Left ventricle myocardium inferior (tissue), 1 donor: Measurements from ENCODE around the gene PXK. TPM values are rescaled to one million over a fixed set of nuclear protein-coding genes. Genes with fewer than 3 reads are reported as not detected.

Experiments
- DNase-seq: peaks from one replicate; pipeline ENCODE4 v3.0.0-alpha.2; 2020
- H3K27ac ChIP-seq: fragments of 200-600 bp; replicated peaks from 2 replicates; pipeline ENCODE4 v1.8.0; 2021
- H3K27me3 ChIP-seq: fragments of 200-600 bp; 2 replicates; pipeline ENCODE4 v1.8.0; 2021; ENCODE audit warnings: low read depth
- H3K36me3 ChIP-seq: fragments of 200-600 bp; 2 replicates; pipeline ENCODE4 v1.8.0; 2021
- H3K4me1 ChIP-seq: fragments of 200-600 bp; 2 replicates; pipeline ENCODE4 v1.8.0; 2021
- H3K4me3 ChIP-seq: fragments of 200-600 bp; 2 replicates; pipeline ENCODE4 v1.8.0; 2021; ENCODE audit warnings: mild to moderate bottlenecking, moderate library complexity
- H3K9me3 ChIP-seq: fragments of 200-600 bp; replicated peaks from 2 replicates; pipeline ENCODE4 v1.8.0; 2021
- intact Hi-C: fragments of 100-400 bp; cut with micrococcal nuclease; formaldehyde crosslinking; loops from one replicate; pipeline ENCODE4 v1.11.0; 2022
- total RNA-seq: library from RNA; stranded (reverse); fragmentation: NEBNext Ultra II Directional; extraction: Animal tissue kit (Norgen Biotek cat#: 25700); gene quantifications from one replicate; pipeline ENCODE4 v1.2.1, GENCODE V29; 2021
- TF ChIP-seq, protein P1 (sequence below): fragments of 200-600 bp; IDR thresholded peaks from 2 replicates; pipeline ENCODE4 v1.8.0; 2021; ENCODE audit warnings: antibody characterized with exemption, mild to moderate bottlenecking, borderline replicate concordance
- donor health status: DM: no; HTN: yes; CAD: no; lungs with severe emphysema.

Gene PXK
- total RNA-seq, 1 donor from 2014 or later: 9.2 TPM

DNA sequence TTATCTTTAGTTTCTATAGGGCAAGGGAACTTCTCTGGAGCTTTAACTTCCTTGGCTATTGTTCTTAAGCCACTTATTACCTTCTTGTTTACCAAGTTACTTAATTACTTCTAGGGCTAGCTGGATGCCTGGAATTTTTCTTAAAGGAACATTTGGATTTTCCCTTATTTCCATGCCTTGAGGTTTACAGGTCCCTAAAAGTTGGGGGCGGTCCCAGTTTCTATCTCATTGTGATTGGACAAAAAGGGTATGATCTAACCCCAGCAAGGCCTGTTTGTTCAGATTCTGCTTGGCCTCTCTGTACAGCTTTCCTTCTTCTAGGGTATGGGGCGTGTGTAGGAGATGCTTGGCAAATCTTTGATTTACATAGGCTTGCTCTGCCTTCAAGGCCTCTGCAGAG, 83.5 kb downstream of the PXK start:
- Histone ChIP-seq H3K4me3 (no peak overlapping the region), H3K9me3 (no peaks in the 10 kb centered on the region), H3K36me3 (peaks cover 18% of the 10 kb centered on the region), H3K27me3 (no peaks in the 10 kb centered on the region), H3K4me1 (peaks cover 33% of the 10 kb centered on the region), H3K27ac (no peak overlapping the region)
- no peak for DNase-seq
- TF ChIP-seq, protein P1, sequence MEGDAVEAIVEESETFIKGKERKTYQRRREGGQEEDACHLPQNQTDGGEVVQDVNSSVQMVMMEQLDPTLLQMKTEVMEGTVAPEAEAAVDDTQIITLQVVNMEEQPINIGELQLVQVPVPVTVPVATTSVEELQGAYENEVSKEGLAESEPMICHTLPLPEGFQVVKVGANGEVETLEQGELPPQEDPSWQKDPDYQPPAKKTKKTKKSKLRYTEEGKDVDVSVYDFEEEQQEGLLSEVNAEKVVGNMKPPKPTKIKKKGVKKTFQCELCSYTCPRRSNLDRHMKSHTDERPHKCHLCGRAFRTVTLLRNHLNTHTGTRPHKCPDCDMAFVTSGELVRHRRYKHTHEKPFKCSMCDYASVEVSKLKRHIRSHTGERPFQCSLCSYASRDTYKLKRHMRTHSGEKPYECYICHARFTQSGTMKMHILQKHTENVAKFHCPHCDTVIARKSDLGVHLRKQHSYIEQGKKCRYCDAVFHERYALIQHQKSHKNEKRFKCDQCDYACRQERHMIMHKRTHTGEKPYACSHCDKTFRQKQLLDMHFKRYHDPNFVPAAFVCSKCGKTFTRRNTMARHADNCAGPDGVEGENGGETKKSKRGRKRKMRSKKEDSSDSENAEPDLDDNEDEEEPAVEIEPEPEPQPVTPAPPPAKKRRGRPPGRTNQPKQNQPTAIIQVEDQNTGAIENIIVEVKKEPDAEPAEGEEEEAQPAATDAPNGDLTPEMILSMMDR: no peak
- intact Hi-C loops: loop anchor here (5.0 kb wide), 1 partner anchor 94 kb away; no protein-coding TSS in a partner anchor

DNA sequence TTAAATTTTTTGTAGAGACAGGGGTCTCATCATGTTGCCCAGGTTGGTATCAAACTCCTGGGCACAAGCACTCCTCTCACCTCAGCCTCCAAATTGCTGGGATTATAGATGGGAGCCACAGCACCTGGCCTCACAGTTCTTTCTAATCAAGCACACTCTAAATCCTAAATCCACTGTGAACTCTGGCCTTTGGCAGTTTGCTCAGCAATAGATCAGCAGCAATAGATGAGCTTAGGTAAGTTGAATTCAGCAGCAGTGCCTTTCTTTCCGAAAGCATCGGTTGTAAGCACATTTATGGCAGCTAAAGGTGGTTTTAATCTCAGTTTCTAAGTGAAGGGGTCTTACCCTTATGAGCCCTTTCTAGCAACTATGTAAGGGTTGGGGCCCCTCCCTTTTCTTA, 84.4 kb downstream of the PXK start:
- H3K27ac ChIP-seq: no peak overlapping the region
- H3K36me3 ChIP-seq: peaks cover 21% of the 10 kb centered on the region
- H3K4me3 ChIP-seq: no peak overlapping the region
- H3K9me3 ChIP-seq: no peaks in the 10 kb centered on the region
- TF ChIP-seq, protein P1: no peak
- no peak for DNase-seq
- intact Hi-C loops: loop anchor here (5.0 kb wide), 1 partner anchor 95 kb away; no protein-coding TSS in a partner anchor
- H3K27me3 ChIP-seq: no peaks in the 10 kb centered on the region
- peaks cover 36% of the 10 kb centered on the region for H3K4me1 ChIP-seq

DNA sequence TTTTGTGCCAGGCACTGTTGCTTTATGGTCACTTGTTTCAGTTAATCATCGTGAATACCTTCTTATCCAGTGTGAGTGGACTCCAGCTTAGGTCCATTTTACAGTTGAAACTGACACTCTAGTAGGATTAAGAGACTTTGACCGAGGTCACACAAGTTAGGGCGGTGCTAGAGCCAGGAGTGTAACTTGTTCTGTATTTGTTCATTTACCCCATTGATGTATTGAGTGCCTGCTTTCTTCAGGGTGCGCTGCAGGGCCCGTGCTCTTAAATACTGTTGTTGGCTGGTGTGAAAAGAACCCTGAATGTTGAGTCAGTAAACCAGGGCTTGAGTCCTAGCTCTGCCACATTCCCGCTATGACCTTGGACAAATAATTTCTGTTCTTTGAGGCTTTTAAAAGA, 85.5 kb downstream of the PXK start:
- H3K9me3 ChIP-seq: no peaks in the 10 kb centered on the region
- no peak for DNase-seq
- H3K4me1 ChIP-seq: peaks cover 47% of the 10 kb centered on the region
- H3K27ac ChIP-seq: no peak overlapping the region
- intact Hi-C loops: loop anchor here (5.0 kb wide), 1 partner anchor 96 kb away; no protein-coding TSS in a partner anchor
- TF ChIP-seq, protein P1: no peak
- no peaks in the 10 kb centered on the region for H3K27me3 ChIP-seq
- H3K36me3 ChIP-seq: peaks cover 22% of the 10 kb centered on the region
- H3K4me3 ChIP-seq: no peak overlapping the region

DNA sequence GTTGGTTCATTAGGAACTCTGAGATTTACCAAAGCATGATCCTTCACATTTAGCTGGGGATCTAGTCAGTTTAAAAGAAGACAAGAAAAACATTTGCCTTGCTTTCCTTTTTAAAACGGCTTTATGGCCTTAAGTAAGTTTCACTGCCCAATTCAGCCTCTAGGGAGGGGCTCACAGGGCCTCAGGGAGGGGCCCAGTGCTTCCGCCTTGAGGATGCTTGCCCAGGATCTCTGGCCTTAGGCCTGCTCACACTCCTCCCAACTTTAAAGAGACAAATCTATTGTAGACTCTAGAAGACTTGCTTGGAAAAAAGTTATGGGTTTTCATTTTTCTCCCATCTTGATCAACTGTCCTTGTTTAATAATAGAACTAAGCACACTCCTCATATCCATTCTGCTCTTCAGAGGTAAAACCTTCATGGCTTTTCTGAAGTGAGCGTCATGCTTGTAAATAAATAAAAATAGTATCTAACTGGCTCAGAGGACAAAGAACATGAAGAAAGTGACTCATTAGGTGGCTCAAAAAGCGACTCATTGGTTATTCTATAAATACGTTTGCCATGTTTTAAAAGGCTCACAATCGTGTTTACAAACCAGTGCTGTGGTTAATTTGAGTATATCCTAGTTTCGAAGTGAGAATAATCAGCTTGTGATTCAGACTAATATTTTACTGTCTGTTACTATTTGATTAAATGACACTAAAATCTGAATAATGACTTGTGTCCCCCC, 87.3 kb downstream of the PXK start:
- H3K27me3 ChIP-seq: no peaks in the 10 kb centered on the region
- intact Hi-C loops: loop anchor here (5.0 kb wide), 1 partner anchor 98 kb away; no protein-coding TSS in a partner anchor
- no peak overlapping the region for H3K4me3 ChIP-seq
- peak overlapping the region; percentile 85 for H3K27ac ChIP-seq
- DNase-seq: peak; percentile 54
- H3K9me3 ChIP-seq: no peaks in the 10 kb centered on the region
- peaks cover 40% of the 10 kb centered on the region for H3K36me3 ChIP-seq
- peaks cover 41% of the 10 kb centered on the region for H3K4me1 ChIP-seq
- TF ChIP-seq, protein P1: peak; percentile 28

DNA sequence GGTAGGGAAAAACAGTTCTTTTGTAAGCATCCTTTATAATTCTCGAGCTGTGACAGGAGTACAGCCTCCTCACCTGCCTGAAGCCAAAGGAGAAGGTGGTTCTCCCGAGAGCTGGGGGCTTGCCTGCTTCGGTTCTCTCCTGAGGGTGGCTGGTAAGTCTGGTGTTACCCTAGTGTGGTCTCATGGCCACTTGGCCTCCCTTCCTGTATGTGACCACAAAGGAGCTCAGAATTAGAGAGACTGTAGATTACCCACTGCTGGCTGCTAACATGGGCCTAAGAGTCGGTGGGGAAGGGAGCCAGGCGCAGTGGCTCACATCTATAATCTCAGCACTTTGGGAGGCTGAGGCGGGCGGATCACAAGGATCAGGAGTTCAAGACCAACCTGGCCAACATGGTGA, 88.3 kb downstream of the PXK start:
- Histone ChIP-seq H3K4me3 (no peak overlapping the region), H3K4me1 (peaks cover 41% of the 10 kb centered on the region), H3K36me3 (peaks cover 50% of the 10 kb centered on the region), H3K9me3 (no peaks in the 10 kb centered on the region), H3K27ac (no peak overlapping the region), H3K27me3 (no peaks in the 10 kb centered on the region)
- DNase-seq: no peak
- intact Hi-C loops: no loop called here
- TF ChIP-seq, protein P1: no peak
